HL-60/S4 (cell line): ENCODE measurements around the gene NECAB2.
"Not testable (repeated sequence)": the region's sequence is repeated elsewhere in the genome, so short reads cannot be mapped to it uniquely, and the experiment has no call there.

Experiments
- in situ Hi-C: fragments of 300-500 bp; cut with MboI; formaldehyde crosslinking; loops from 2 replicates; pipeline ENCODE4 v1.14.3; 2022; ENCODE audit warnings: low sequenced_read_pairs

NECAB2 gene

GRCh38 chr16:83935858-83936255 is 32.2 kb upstream of the NECAB2 start:
- in situ Hi-C loops: no loop called here

- in situ Hi-C loops: no loop called here
Measured at GRCh38 chr16:83936581-83937165, 31.4 kb upstream of the NECAB2 start.

DNA sequence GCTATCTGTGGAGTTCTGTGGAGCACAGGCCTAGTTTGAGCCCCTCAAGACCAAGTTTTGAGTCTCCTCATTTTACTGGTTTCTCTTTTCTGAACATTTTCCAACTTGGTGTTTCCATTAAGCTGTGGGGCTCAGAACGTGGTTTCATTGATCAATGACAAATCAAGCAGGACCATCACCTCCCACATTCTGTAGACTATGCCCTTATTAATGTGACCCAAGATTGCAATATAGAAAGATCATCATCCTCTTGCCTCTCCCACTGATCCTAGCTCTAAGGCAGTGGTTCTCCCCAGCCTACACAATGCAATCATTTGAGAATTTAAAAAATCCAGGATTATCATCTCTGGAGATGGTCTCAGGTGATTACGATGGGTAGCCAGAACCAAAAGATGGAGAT is 30.8 kb upstream of the NECAB2 start:
- in situ Hi-C loops: no loop called here

- in situ Hi-C loops: no loop called here
Measured at GRCh38 chr16:83937922-83938885, 29.8 kb upstream of the NECAB2 start.

- in situ Hi-C loops: no loop called here
Measured at GRCh38 chr16:83939266-83939855, 28.7 kb upstream of the NECAB2 start.

- in situ Hi-C loops: no loop called here
Measured at GRCh38 chr16:83940119-83940518, 27.9 kb upstream of the NECAB2 start.

DNA sequence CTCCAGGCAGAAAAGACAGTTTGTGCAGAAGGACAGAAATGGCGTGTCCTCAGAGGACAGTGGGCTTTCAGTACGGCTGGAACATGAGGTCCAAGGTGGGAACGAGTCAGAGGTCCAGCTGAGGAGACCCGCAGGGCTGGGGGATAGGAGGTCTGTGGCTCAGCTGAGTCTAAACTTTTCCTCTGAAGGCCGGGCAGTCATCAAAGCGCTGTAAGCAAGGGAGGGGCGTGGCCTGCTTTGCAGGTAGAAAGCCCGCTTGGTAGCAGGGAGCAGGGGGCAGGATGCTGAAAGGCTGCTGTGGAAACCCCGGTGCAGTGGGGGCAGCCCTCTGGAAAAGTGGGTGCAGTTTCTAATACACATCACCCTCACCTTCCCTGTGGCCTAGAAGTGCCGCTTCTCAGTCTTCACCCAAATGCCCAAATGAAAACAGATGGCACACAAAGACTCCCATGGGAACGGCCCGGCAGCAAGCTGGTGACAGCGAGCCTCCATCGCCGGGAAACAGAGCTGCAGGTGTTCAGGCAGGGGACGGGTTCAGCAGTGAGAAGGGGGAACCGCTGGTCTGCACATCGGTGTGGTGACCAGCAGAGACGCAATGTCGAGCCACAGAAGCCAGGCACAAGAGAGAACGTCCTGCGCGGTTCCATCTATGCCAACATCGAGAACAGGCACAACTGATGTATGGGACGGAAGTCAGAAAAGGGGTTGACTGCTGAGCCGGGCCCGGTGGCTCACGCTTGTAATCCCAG is 27.2 kb upstream of the NECAB2 start:
- in situ Hi-C loops: no loop called here

DNA sequence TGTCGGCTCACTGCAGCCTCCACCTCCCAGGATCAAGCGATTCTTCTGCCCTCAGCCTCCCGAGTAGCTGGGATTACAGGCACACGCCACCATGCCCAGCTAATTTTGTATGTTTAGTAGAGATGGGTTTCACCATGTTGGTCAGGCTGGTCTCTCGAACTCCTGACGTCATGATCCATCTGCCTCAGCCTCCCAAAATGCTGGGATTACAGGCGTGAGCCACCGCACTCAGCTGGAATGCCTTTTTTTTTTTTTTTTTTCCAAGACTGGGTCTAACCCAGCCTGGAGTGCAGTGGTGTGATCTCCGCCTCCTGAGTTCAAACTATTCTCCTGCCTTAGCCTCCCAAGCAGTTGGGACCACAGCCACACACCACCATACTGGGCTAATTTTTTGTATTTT is 26.5 kb upstream of the NECAB2 start:
- in situ Hi-C loops: not testable (repeated sequence)

GRCh38 chr16:83942074-83942473 is 26.0 kb upstream of the NECAB2 start:
- in situ Hi-C loops: no loop called here

- in situ Hi-C loops: no loop called here
Measured at GRCh38 chr16:83942815-83943515, 25.1 kb upstream of the NECAB2 start.

GRCh38 chr16:83943516-83944050 is 24.5 kb upstream of the NECAB2 start:
- in situ Hi-C loops: no loop called here

GRCh38 chr16:83945587-83945986 is 22.5 kb upstream of the NECAB2 start:
- in situ Hi-C loops: no loop called here

GRCh38 chr16:83946154-83946780 is 21.8 kb upstream of the NECAB2 start:
- in situ Hi-C loops: no loop called here

DNA sequence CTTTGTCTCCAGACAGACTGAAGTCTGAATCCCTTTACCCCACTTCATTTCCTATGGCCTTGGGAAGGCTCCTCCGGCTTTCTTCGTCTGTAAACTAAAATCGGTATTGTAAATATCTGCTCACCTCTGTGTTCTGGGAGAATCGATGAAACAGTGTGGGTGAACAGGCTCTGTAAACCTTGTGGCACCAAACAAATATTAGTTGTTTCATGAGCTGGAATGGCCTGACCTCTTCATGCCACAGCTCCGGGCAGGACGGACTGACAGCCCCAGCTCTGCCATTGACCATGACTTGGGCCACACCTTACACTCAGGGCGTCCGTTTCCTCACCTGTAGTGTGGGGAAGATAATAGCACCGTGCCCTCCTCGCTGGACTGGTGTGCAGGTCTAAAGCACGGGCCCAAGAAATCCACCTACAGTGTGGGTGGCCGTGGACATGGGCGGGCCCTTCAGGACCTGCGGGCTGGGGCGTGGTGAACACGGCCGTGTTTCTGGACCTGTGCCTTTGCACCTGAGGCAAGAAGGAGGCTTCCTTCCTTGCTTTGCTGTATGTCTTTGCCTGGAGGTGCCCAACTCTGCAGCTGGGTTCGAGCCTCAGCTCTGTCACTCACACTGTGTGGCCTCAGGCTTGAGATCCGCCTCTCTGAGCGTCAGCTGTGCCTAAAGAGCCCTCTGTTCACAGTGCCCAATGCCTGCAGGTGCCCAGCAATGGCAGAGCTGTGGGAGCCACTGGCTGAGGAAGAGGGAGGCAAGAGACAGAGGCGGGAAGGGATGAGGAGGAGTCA is 21.1 kb upstream of the NECAB2 start:
- in situ Hi-C loops: no loop called here

DNA sequence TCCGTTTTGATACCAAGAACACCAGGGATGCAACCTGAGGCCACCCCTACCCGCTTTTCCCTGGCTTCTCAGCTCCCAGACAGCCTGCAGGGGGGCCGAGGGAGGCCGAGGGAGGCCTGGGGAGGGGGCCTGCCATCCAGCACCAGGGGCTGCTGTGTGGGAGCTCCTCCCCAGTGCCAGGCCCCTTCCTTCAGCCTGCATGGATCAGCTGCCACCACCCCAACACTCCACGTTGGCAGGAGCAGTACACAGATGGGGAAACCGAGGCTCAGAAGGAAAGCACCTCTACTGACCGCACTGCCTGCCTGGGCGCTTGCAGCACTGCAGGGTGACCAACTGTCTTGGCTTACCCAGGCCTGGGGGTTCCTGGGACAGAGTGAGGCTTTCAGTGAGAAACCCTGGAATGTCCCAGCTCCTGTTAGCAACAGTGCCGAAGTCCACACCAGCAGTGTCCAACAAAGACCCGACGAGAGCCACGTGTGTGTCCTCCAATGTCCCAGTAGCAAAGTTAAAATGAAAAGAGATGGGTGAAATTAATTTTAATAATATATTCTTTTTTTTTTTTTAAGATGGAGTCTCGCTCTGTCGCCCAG is 20.3 kb upstream of the NECAB2 start:
- in situ Hi-C loops: no loop called here

- in situ Hi-C loops: no loop called here
Measured at GRCh38 chr16:83948914-83949723, 18.9 kb upstream of the NECAB2 start.

DNA sequence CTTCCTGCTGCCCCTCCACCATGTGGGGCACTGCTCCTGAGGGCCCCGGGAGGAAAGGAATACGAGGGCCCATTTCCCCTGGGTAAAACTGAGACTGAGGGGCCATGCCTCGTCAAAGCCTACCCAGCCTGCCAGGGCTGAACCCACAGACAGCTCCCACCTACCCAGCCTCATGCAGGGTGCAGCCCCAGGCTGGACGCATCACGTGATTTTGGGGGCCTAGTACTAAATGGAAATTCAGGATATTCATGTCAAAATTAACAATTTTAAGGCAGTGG is 18.4 kb upstream of the NECAB2 start:
- in situ Hi-C loops: loop anchor here (10.0 to 25.0 kb wide), 3 partner anchors 115 to 538 kb away; partner anchors contain the start of genes ADAD2 and TAF1C

GRCh38 chr16:83950862-83951399 is 17.1 kb upstream of the NECAB2 start:
- in situ Hi-C loops: loop anchor here (10.0 to 25.0 kb wide), 3 partner anchors 114 to 536 kb away; partner anchors contain the start of genes ADAD2 and TAF1C
